CD14-positive monocyte (primary cell): Measurements from ENCODE around the gene PRLR. TPM values are rescaled to one million over a fixed set of nuclear protein-coding genes. Genes with fewer than 3 reads are reported as not detected.

ENCODE experiments used
- DNase-seq, 3 donors: peaks; one replicate each; pipeline ENCODE4 v3.0.0-alpha.2; 2011 to 2022
- H2AFZ ChIP-seq: 2 replicates; pipeline ENCODE4 v1.6.0; 2012; ENCODE audit warnings: mild to moderate bottlenecking, low read depth, low read length, inconsistent platforms; ENCODE audit not compliant: insufficient read depth, poor library complexity, severe bottlenecking
- H3K27ac ChIP-seq, 2 donors: 1 replicate in 1 of 2; 2 replicates in 1 of 2; pipeline ENCODE4 v1.5.1; 2012 to 2013; ENCODE audit warnings: low read length in 2 of 2, control low read depth in 1 of 2, inconsistent platforms in 1 of 2, low read depth in 1 of 2, mild to moderate bottlenecking in 1 of 2
- H3K27me3 ChIP-seq, 2 donors: one replicate each; pipeline versions ENCODE4 v1.6.0 to v1.6.1; 2011 to 2013; ENCODE audit warnings: low read length in 2 of 2; ENCODE audit not compliant: control insufficient read depth in 2 of 2, insufficient read depth in 2 of 2
- H3K36me3 ChIP-seq, 2 donors: replicated peaks in 1 of 2; 1 replicate in 1 of 2; 2 replicates in 1 of 2; pipeline versions ENCODE4 v1.5.1 to v1.6.1; 2012 to 2013; ENCODE audit warnings: low read length in 2 of 2, control low read depth in 1 of 2, inconsistent platforms in 1 of 2, mild to moderate bottlenecking in 1 of 2; ENCODE audit not compliant: insufficient read depth in 2 of 2, control insufficient read depth in 1 of 2
- H3K4me1 ChIP-seq, 2 donors: 1 replicate in 1 of 2; 2 replicates in 1 of 2; pipeline versions ENCODE4 v1.5.1 to v1.6.1; 2012 to 2013; ENCODE audit warnings: low read length in 2 of 2, control low read depth in 1 of 2, inconsistent platforms in 1 of 2, mild to moderate bottlenecking in 1 of 2, moderate library complexity in 1 of 2; ENCODE audit not compliant: insufficient read depth in 2 of 2, control insufficient read depth in 1 of 2
- H3K4me2 ChIP-seq: replicated peaks from 2 replicates; pipeline ENCODE3; 2012; ENCODE audit warnings: low read length, moderate library complexity, mild to moderate bottlenecking; ENCODE audit not compliant: poor library complexity, severe bottlenecking; ENCODE audit errors: extremely low read depth
- H3K4me3 ChIP-seq, 3 experiments: fragments of 200-600 bp in 1 of 3; sonication (generic) in 1 of 3; replicated peaks in 1 of 3; 1 replicate in 2 of 3; 2 replicates in 1 of 3; pipeline ENCODE4 v1.5.1; 2011 to 2013; ENCODE audit warnings: low read length in 3 of 3, mild to moderate bottlenecking in 3 of 3, control low read depth in 2 of 3, low read depth in 2 of 3, inconsistent platforms in 1 of 3, moderate library complexity in 1 of 3
- H3K79me2 ChIP-seq: 2 replicates; pipeline ENCODE4 v1.6.0; 2012; ENCODE audit warnings: mild to moderate bottlenecking, control low read depth, inconsistent platforms, low read length, moderate library complexity; ENCODE audit not compliant: insufficient read depth
- H3K9ac ChIP-seq: 2 replicates; pipeline ENCODE4 v1.6.0; 2017; ENCODE audit warnings: low read length, mild to moderate bottlenecking; ENCODE audit not compliant: insufficient read depth, poor library complexity, severe bottlenecking
- H3K9me3 ChIP-seq, 2 donors: replicated peaks in 1 of 2; 1 replicate in 1 of 2; 2 replicates in 1 of 2; pipeline versions ENCODE4 v1.5.1 to v1.6.1; 2012 to 2013; ENCODE audit warnings: low read length in 2 of 2, control low read depth in 1 of 2; ENCODE audit not compliant: control insufficient read depth in 1 of 2, insufficient read depth in 1 of 2
- H4K20me1 ChIP-seq: 2 replicates; pipeline ENCODE4 v1.6.0; 2012; ENCODE audit warnings: mild to moderate bottlenecking, low read length, control low read depth, moderate library complexity; ENCODE audit not compliant: insufficient read depth
- H3K27ac Mint-ChIP-seq, 7 donors: one replicate each; pipeline ENCODE4 v1.8.0; 2020; ENCODE audit warnings: mild to moderate bottlenecking in 7 of 7, mixed read lengths in 7 of 7, moderate library complexity in 6 of 7, inconsistent platforms in 2 of 7
- H3K27me3 Mint-ChIP-seq, 3 donors: one replicate each; pipeline ENCODE4 v1.8.0; 2021 to 2022; ENCODE audit warnings: low read depth in 3 of 3, mild to moderate bottlenecking in 3 of 3, mixed read lengths in 3 of 3, moderate library complexity in 3 of 3, inconsistent platforms in 1 of 3
- H3K36me3 Mint-ChIP-seq, 2 donors: one replicate each; pipeline ENCODE4 v1.8.0; 2020; ENCODE audit warnings: mixed read lengths in 2 of 2, inconsistent platforms in 1 of 2, mild to moderate bottlenecking in 1 of 2
- H3K4me1 Mint-ChIP-seq: one replicate; pipeline ENCODE4 v1.8.0; 2020; ENCODE audit warnings: mild to moderate bottlenecking, mixed read lengths
- H3K4me3 Mint-ChIP-seq, 2 donors: one replicate each; pipeline ENCODE4 v1.8.0; 2020; ENCODE audit warnings: mild to moderate bottlenecking in 2 of 2, mixed read lengths in 2 of 2, moderate library complexity in 1 of 2
- H3K9me3 Mint-ChIP-seq, 7 donors: one replicate each; pipeline ENCODE4 v1.8.0; 2020 to 2022; ENCODE audit warnings: mixed read lengths in 7 of 7, mild to moderate bottlenecking in 6 of 7, moderate library complexity in 6 of 7, inconsistent platforms in 2 of 7
- WGBS: methylation state at CpG from one replicate; pipeline ENCODE4 v1.1.5; 2013; ENCODE audit warnings: missing lambda C conversion rate; ENCODE audit not compliant: insufficient coverage; 5-methylcytosine and 5-hydroxymethylcytosine counted together
- intact Hi-C, 2 donors: fragments of 100-400 bp; cut with micrococcal nuclease; formaldehyde crosslinking; loops; one replicate each; pipeline versions ENCODE4 v1.15.0 to v1.15.1; 2023
- polyA plus RNA-seq, 3 donors: library from polyadenylated mRNA; depleted of rRNA in 1 of 3; unstranded in 2 of 3; stranded (reverse) in 1 of 3; fragments of 300-500 nt in 2 of 3; fragments of >200 nt in 1 of 3; fragmentation: Illumina TruSeq in 2 of 3; gene quantifications; 1 replicate in 2 of 3; 2 replicates in 1 of 3; pipeline ENCODE4 v1.2.3, GENCODE V29; 2012 to 2021
- TF ChIP-seq, protein P1 (sequence below): fragments of 200-600 bp; IDR thresholded peaks from one replicate; pipeline ENCODE4 v1.8.0; 2022; ENCODE audit warnings: antibody characterized with exemption, mild to moderate bottlenecking

The PRLR gene
- polyA plus RNA-seq, 3 donors = 0.12 to 1.7 (median 0.88) TPM

DNA sequence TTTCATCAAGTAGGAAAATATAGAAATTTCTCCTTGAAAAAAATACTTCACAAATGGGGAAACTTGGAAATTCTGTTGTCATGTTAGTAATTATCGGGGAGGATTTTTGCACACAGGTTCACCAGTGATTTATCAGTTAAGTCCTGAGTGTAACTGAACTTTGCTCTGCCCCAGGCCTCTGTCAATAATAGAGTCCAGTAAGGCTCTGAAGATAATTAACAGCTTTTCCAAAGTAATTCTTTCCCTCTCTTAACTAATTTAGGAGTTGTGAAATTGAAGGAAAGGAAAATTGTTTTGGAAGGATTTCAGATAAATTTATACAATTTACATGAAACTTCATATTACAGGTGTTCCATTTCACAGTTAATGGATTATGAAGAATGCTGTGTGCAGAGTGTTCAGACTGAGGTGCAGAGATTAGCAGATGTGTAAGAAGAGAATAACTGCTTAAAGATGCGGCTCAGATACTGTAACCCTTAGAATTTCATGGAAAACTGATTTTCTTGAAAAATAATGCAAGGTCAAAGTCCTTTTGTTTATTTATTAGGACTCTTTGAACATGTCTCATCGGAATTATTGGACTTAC lies 179.7 kb downstream of the PRLR start:
- Histone ChIP-seq H3K27me3 (peaks cover 0 to 7% of the 10 kb centered on the region in 2 donors), H3K36me3 (no peaks in the 10 kb centered on the region), H3K4me1 (no peaks in the 10 kb centered on the region), H3K4me3 (no peak overlapping the region), H3K9ac (no peak overlapping the region), H2AFZ (no peak overlapping the region), H4K20me1 (no peaks in the 10 kb centered on the region), H3K9me3 (no peaks in the 10 kb centered on the region), H3K79me2 (no peaks in the 10 kb centered on the region), H3K4me2 (no peak overlapping the region), H3K27ac (no peak overlapping the region)
- no peak overlapping the region for H3K27ac Mint-ChIP-seq
- no peaks in the 10 kb centered on the region for H3K4me1 Mint-ChIP-seq
- WGBS = 100% methylated on average over 2 of the region's 3 CpGs
- TF ChIP-seq, protein P1, sequence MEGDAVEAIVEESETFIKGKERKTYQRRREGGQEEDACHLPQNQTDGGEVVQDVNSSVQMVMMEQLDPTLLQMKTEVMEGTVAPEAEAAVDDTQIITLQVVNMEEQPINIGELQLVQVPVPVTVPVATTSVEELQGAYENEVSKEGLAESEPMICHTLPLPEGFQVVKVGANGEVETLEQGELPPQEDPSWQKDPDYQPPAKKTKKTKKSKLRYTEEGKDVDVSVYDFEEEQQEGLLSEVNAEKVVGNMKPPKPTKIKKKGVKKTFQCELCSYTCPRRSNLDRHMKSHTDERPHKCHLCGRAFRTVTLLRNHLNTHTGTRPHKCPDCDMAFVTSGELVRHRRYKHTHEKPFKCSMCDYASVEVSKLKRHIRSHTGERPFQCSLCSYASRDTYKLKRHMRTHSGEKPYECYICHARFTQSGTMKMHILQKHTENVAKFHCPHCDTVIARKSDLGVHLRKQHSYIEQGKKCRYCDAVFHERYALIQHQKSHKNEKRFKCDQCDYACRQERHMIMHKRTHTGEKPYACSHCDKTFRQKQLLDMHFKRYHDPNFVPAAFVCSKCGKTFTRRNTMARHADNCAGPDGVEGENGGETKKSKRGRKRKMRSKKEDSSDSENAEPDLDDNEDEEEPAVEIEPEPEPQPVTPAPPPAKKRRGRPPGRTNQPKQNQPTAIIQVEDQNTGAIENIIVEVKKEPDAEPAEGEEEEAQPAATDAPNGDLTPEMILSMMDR = no peak
- H3K27me3 Mint-ChIP-seq = peaks cover 1 to 8% (median 5%) of the 10 kb centered on the region in 3 donors
- no peak overlapping the region for H3K4me3 Mint-ChIP-seq
- DNase-seq = no peak
- intact Hi-C loops = no loop called here
- no peaks in the 10 kb centered on the region for H3K36me3 Mint-ChIP-seq
- peaks cover 0 to 4% (median 0%) of the 10 kb centered on the region in 7 donors for H3K9me3 Mint-ChIP-seq

DNA sequence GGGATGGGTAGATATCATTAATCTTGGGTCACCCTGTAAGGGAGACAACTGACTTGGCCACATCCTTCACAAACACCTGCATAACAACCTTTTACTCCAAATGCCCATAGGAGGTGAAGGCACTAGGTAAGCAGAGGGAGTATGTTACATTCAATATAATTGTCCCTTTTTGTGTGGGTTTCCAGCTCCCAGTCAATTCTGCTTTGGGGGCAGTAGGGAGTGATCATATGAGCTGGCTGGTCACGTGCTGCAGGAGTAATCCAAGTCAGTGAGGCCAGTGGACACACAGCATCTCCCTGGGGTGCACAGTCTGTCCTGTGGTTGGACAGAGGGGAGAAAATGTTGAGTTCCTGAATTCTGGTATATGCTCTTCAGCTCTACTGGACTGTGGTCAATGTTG lies 181.4 kb downstream of the PRLR start:
- Histone ChIP-seq H3K27ac (no peak overlapping the region), H3K36me3 (no peaks in the 10 kb centered on the region), H3K4me3 (no peak overlapping the region), H3K9me3 (no peaks in the 10 kb centered on the region), H3K9ac (no peak overlapping the region), H3K27me3 (peaks cover 0 to 7% of the 10 kb centered on the region in 2 donors), H3K4me1 (no peaks in the 10 kb centered on the region), H2AFZ (no peak overlapping the region), H3K79me2 (no peaks in the 10 kb centered on the region), H3K4me2 (no peak overlapping the region), H4K20me1 (no peaks in the 10 kb centered on the region)
- Mint-ChIP-seq H3K4me1 (no peaks in the 10 kb centered on the region), H3K27me3 (peaks cover 1 to 6% (median 5%) of the 10 kb centered on the region in 3 donors), H3K27ac (no peak overlapping the region), H3K36me3 (no peaks in the 10 kb centered on the region), H3K9me3 (peaks cover 0 to 6% (median 0%) of the 10 kb centered on the region in 7 donors), H3K4me3 (no peak overlapping the region)
- DNase-seq = no peak
- WGBS = 92% methylated on average over 1 of the region's 1 CpG
- intact Hi-C loops = no loop called here
- TF ChIP-seq, protein P1 = no peak
